Parathyroid adenoma (tissue), 2 donors: ENCODE measurements around the gene L3MBTL4.

Source experiments
- H2AFZ ChIP-seq: fragments of 300-600 bp; sonication (generic); one replicate; pipeline ENCODE4 v1.7.0; 2017; ENCODE audit warnings: antibody characterized with exemption, mild to moderate bottlenecking
- H3K27ac ChIP-seq: fragments of 300-600 bp; sonication (generic); one replicate; pipeline ENCODE4 v1.7.0; 2017
- H3K27me3 ChIP-seq: fragments of 300-600 bp; sonication (generic); one replicate; pipeline ENCODE4 v1.7.0; 2017; ENCODE audit warnings: low read length; ENCODE audit not compliant: control insufficient read depth, insufficient read depth
- H3K36me3 ChIP-seq: fragments of 300-600 bp; sonication (generic); one replicate; pipeline ENCODE4 v1.7.0; 2017; ENCODE audit warnings: low read length; ENCODE audit not compliant: control insufficient read depth, insufficient read depth
- H3K4me1 ChIP-seq: fragments of 300-600 bp; sonication (generic); one replicate; pipeline ENCODE4 v1.7.0; 2017; ENCODE audit warnings: control low read depth
- H3K4me2 ChIP-seq: fragments of 300-600 bp; sonication (generic); one replicate; pipeline ENCODE4 v1.7.0; 2017; ENCODE audit warnings: low read length
- H3K4me3 ChIP-seq: fragments of 300-600 bp; sonication (generic); one replicate; pipeline ENCODE4 v1.7.0; 2017; ENCODE audit warnings: low read depth, low read length
- H3K79me2 ChIP-seq: fragments of 300-600 bp; sonication (generic); one replicate; pipeline ENCODE4 v1.7.0; 2017; ENCODE audit warnings: control low read depth
- H3K9ac ChIP-seq: fragments of 300-600 bp; sonication (generic); one replicate; pipeline ENCODE4 v1.7.0; 2017; ENCODE audit warnings: mild to moderate bottlenecking
- H3K9me3 ChIP-seq: fragments of 300-600 bp; sonication (generic); one replicate; pipeline ENCODE4 v1.7.0; 2017; ENCODE audit warnings: low read length; ENCODE audit not compliant: control insufficient read depth
- CTCF ChIP-seq: fragments of 300-600 bp; sonication (generic); IDR thresholded peaks from one replicate; pipeline ENCODE4 v1.7.0; 2017; ENCODE audit warnings: antibody characterized with exemption, mild to moderate bottlenecking
- donor health status: primary hyperparathyroidism.

L3MBTL4 gene

GRCh38 chr18:6211174-6211504 is 203.6 kb downstream of the L3MBTL4 start:
- Histone ChIP-seq H3K4me2 (no peak overlapping the region), H3K27ac (no peak overlapping the region)
- no peak for TF ChIP-seq CTCF

GRCh38 chr18:6210349-6211173 is 204.2 kb downstream of the L3MBTL4 start:
- no peaks in the 10 kb centered on the region for H3K27me3 ChIP-seq
- H3K36me3 ChIP-seq: no peaks in the 10 kb centered on the region
- no peak overlapping the region for H2AFZ ChIP-seq
- no peak overlapping the region for H3K4me3 ChIP-seq
- H3K9ac ChIP-seq: no peak overlapping the region
- no peaks in the 10 kb centered on the region for H3K79me2 ChIP-seq
- H3K9me3 ChIP-seq: no peaks in the 10 kb centered on the region
- no peak overlapping the region for H3K4me2 ChIP-seq
- H3K4me1 ChIP-seq: no peaks in the 10 kb centered on the region
- H3K27ac ChIP-seq: no peak overlapping the region
- no peak for TF ChIP-seq CTCF

More at GRCh38 chr18:6211174-6211504, 203.6 kb downstream of the L3MBTL4 start:
- Histone ChIP-seq H3K36me3 (no peaks in the 10 kb centered on the region), H3K9me3 (no peaks in the 10 kb centered on the region), H3K9ac (no peak overlapping the region), H3K4me1 (no peaks in the 10 kb centered on the region), H2AFZ (no peak overlapping the region), H3K79me2 (no peaks in the 10 kb centered on the region), H3K4me3 (no peak overlapping the region), H3K27me3 (no peaks in the 10 kb centered on the region)

- no peaks in the 10 kb centered on the region for H3K4me1 ChIP-seq
- no peak overlapping the region for H3K9ac ChIP-seq
- no peak overlapping the region for H3K27ac ChIP-seq
- H3K4me2 ChIP-seq: no peak overlapping the region
- H3K27me3 ChIP-seq: no peaks in the 10 kb centered on the region
- peaks cover 2% of the 10 kb centered on the region for H3K79me2 ChIP-seq
- no peak overlapping the region for H2AFZ ChIP-seq
- no peak for TF ChIP-seq CTCF
- H3K9me3 ChIP-seq: no peaks in the 10 kb centered on the region
- H3K4me3 ChIP-seq: no peak overlapping the region
- H3K36me3 ChIP-seq: no peaks in the 10 kb centered on the region
Measured at GRCh38 chr18:6207941-6208340, 206.8 kb downstream of the L3MBTL4 start.

- no peak for TF ChIP-seq CTCF
- H3K4me2 ChIP-seq: no peak overlapping the region
- no peak overlapping the region for H3K9ac ChIP-seq
- H3K4me1 ChIP-seq: no peaks in the 10 kb centered on the region
- H2AFZ ChIP-seq: no peak overlapping the region
- H3K9me3 ChIP-seq: no peaks in the 10 kb centered on the region
- no peaks in the 10 kb centered on the region for H3K27me3 ChIP-seq
- H3K4me3 ChIP-seq: no peak overlapping the region
- H3K27ac ChIP-seq: no peak overlapping the region
- no peaks in the 10 kb centered on the region for H3K36me3 ChIP-seq
- H3K79me2 ChIP-seq: peaks cover 2% of the 10 kb centered on the region
Measured at GRCh38 chr18:6207116-6207515, 207.6 kb downstream of the L3MBTL4 start.

GRCh38 chr18:6205706-6206105 is 209.0 kb downstream of the L3MBTL4 start:
- no peaks in the 10 kb centered on the region for H3K27me3 ChIP-seq
- no peak overlapping the region for H3K27ac ChIP-seq
- peaks cover 2% of the 10 kb centered on the region for H3K79me2 ChIP-seq
- H3K9ac ChIP-seq: no peak overlapping the region
- no peak overlapping the region for H3K4me2 ChIP-seq
- no peaks in the 10 kb centered on the region for H3K9me3 ChIP-seq
- no peak for TF ChIP-seq CTCF
- H3K36me3 ChIP-seq: no peaks in the 10 kb centered on the region
- no peaks in the 10 kb centered on the region for H3K4me1 ChIP-seq
- H2AFZ ChIP-seq: no peak overlapping the region
- H3K4me3 ChIP-seq: no peak overlapping the region
